Measurements from ENCODE around the gene RAB34.
"Not testable (repeated sequence)": the region's sequence is repeated elsewhere in the genome, so short reads cannot be mapped to it uniquely, and the experiment has no call there.

Gene RAB34

GRCh38 chr17:28737770-28738679 is 20.4 kb upstream of the RAB34 start:
- Mint-ChIP-seq H3K4me3 (peak overlapping the region; percentile 82 to 83), H3K27ac (peak overlapping the region; percentile 27 to 94), H3K27me3 (no peaks in the 10 kb centered on the region), H3K9me3 (peaks cover 0 to 6% of the 10 kb centered on the region in 2 donors), H3K4me1 (peaks cover 94% of the 10 kb centered on the region)
- ATAC-seq, result peak; percentile 40
- DNase-seq, result no peak

GRCh38 chr17:28737316-28737715 is 19.6 kb upstream of the RAB34 start:
- no peak overlapping the region for H3K27ac Mint-ChIP-seq
- H3K9me3 Mint-ChIP-seq, result peaks cover 0 to 6% of the 10 kb centered on the region in 2 donors
- H3K4me1 Mint-ChIP-seq, result peaks cover 92% of the 10 kb centered on the region
- ATAC-seq, result no peak
- peak overlapping the region in 1 of 2 donors; percentile 82 for H3K4me3 Mint-ChIP-seq
- DNase-seq, result no peak
- no peaks in the 10 kb centered on the region for H3K27me3 Mint-ChIP-seq

- not testable (repeated sequence) for ATAC-seq, H3K27me3 Mint-ChIP-seq, H3K27ac Mint-ChIP-seq, H3K9me3 Mint-ChIP-seq, H3K4me3 Mint-ChIP-seq, DNase-seq
- H3K4me1 Mint-ChIP-seq, result peaks cover 84% of the 10 kb centered on the region
These were observed 18.5 kb upstream of the RAB34 start for GRCh38 chr17:28735913-28736769.

- H3K9me3 Mint-ChIP-seq, result peaks cover 0 to 6% of the 10 kb centered on the region in 2 donors
- peaks cover 76% of the 10 kb centered on the region for H3K4me1 Mint-ChIP-seq
- peak overlapping the region in 1 of 2 donors; percentile 15 for H3K4me3 Mint-ChIP-seq
- H3K27ac Mint-ChIP-seq, result no peak overlapping the region
- ATAC-seq, result no peak
- no peak for DNase-seq
- H3K27me3 Mint-ChIP-seq, result no peaks in the 10 kb centered on the region
These were observed 17.6 kb upstream of the RAB34 start for GRCh38 chr17:28735242-28735722.

- H3K4me1 Mint-ChIP-seq, result peaks cover 73% of the 10 kb centered on the region
- no peak overlapping the region for H3K27ac Mint-ChIP-seq
- H3K27me3 Mint-ChIP-seq, result no peaks in the 10 kb centered on the region
- DNase-seq (no peak), ATAC-seq (no peak)
- H3K4me3 Mint-ChIP-seq, result peak overlapping the region in 1 of 2 donors; percentile 15
- H3K9me3 Mint-ChIP-seq, result peaks cover 0 to 6% of the 10 kb centered on the region in 2 donors
These were observed 17.1 kb upstream of the RAB34 start for GRCh38 chr17:28734712-28735241.

- ATAC-seq (no peak), DNase-seq (no peak)
- peaks cover 71% of the 10 kb centered on the region for H3K4me1 Mint-ChIP-seq
- no peak overlapping the region for H3K27ac Mint-ChIP-seq
- H3K9me3 Mint-ChIP-seq, result peaks cover 0 to 6% of the 10 kb centered on the region in 2 donors
- no peaks in the 10 kb centered on the region for H3K27me3 Mint-ChIP-seq
- H3K4me3 Mint-ChIP-seq, result no peak overlapping the region
These were observed 15.7 kb upstream of the RAB34 start for GRCh38 chr17:28733346-28733745.

- no peak overlapping the region for H3K27ac Mint-ChIP-seq
- H3K4me3 Mint-ChIP-seq, result peak overlapping the region in 1 of 2 donors; percentile 49
- H3K9me3 Mint-ChIP-seq, result no peaks in the 10 kb centered on the region
- no peak for DNase-seq
- H3K27me3 Mint-ChIP-seq, result no peaks in the 10 kb centered on the region
- ATAC-seq, result no peak
- peaks cover 66% of the 10 kb centered on the region for H3K4me1 Mint-ChIP-seq
These were observed 12.3 kb upstream of the RAB34 start for GRCh38 chr17:28729950-28730330.

GRCh38 chr17:28728364-28729200 is 10.9 kb upstream of the RAB34 start, which contains the start of gene NEK8:
Gene NEK8 (plus strand): TSS chr17:28728788. CDS start chr17:28728814, 26 bp downstream.
- Mint-ChIP-seq H3K9me3 (no peaks in the 10 kb centered on the region), H3K27ac (peak within 1 kb of the TSS; percentile 99 to 100)

GRCh38 chr17:28726627-28727491 is 9.2 kb upstream of the RAB34 start:
- peak; percentile 96 to 97 for DNase-seq
- peak; percentile 50 for ATAC-seq
- H3K4me1 Mint-ChIP-seq, result peaks cover 68% of the 10 kb centered on the region

More at GRCh38 chr17:28728364-28729200, 10.9 kb upstream of the RAB34 start, which contains the start of gene NEK8:
- DNase-seq, result peak; percentile 97 to 99
- Mint-ChIP-seq H3K27me3 (no peaks in the 10 kb centered on the region), H3K4me1 (peaks cover 66% of the 10 kb centered on the region), H3K4me3 (peak within 1 kb of the TSS; percentile 98 to 100)
- ATAC-seq, result peak; percentile 55

GRCh38 chr17:28726226-28726626 is 8.6 kb upstream of the RAB34 start, which contains the start of gene TLCD1:
Gene TLCD1 (minus strand): TSS chr17:28726233. CDS start chr17:28726097, 136 bp downstream.
- peaks cover 74% of the 10 kb centered on the region for H3K4me1 Mint-ChIP-seq
- ATAC-seq (peak; percentile 58), DNase-seq (peak; percentile 87 to 90)
- H3K4me3 Mint-ChIP-seq, result peak within 1 kb of the TSS; percentile 98 to 100
- no peaks in the 10 kb centered on the region for H3K27me3 Mint-ChIP-seq
- no peaks in the 10 kb centered on the region for H3K9me3 Mint-ChIP-seq
- H3K27ac Mint-ChIP-seq, result peak within 1 kb of the TSS; percentile 99 to 100

More at GRCh38 chr17:28726627-28727491, 9.2 kb upstream of the RAB34 start:
- Mint-ChIP-seq H3K9me3 (no peaks in the 10 kb centered on the region), H3K27me3 (no peaks in the 10 kb centered on the region), H3K27ac (peak overlapping the region; percentile 99 to 100), H3K4me3 (peak overlapping the region; percentile 98 to 100)

- ATAC-seq (peak; percentile 1), DNase-seq (no peak)
- H3K27me3 Mint-ChIP-seq, result no peaks in the 10 kb centered on the region
- no peaks in the 10 kb centered on the region for H3K9me3 Mint-ChIP-seq
- peaks cover 75% of the 10 kb centered on the region for H3K4me1 Mint-ChIP-seq
- H3K27ac Mint-ChIP-seq, result peak overlapping the region; percentile 85 to 98
- H3K4me3 Mint-ChIP-seq, result peak overlapping the region; percentile 98 to 100
These were observed 8.1 kb upstream of the RAB34 start for GRCh38 chr17:28725660-28726225.

- H3K27me3 Mint-ChIP-seq, result no peaks in the 10 kb centered on the region
- H3K4me1 Mint-ChIP-seq, result peaks cover 80% of the 10 kb centered on the region
- H3K27ac Mint-ChIP-seq, result peak overlapping the region; percentile 85 to 98
- no peak for ATAC-seq
- DNase-seq, result peak in 1 of 2 donors; percentile 42
- H3K9me3 Mint-ChIP-seq, result no peaks in the 10 kb centered on the region
- peak overlapping the region; percentile 98 to 100 for H3K4me3 Mint-ChIP-seq
These were observed 7.5 kb upstream of the RAB34 start for GRCh38 chr17:28725166-28725659.

- H3K27me3 Mint-ChIP-seq, result no peaks in the 10 kb centered on the region
- peak overlapping the region; percentile 66 to 98 for H3K27ac Mint-ChIP-seq
- H3K4me1 Mint-ChIP-seq, result peaks cover 80% of the 10 kb centered on the region
- DNase-seq, result no peak
- no peaks in the 10 kb centered on the region for H3K9me3 Mint-ChIP-seq
- ATAC-seq, result no peak
- peak overlapping the region; percentile 98 to 100 for H3K4me3 Mint-ChIP-seq
These were observed 7.0 kb upstream of the RAB34 start for GRCh38 chr17:28724500-28725165.

Data from stimulated activated naive CD8-positive, alpha-beta T cell treated with anti-CD3 and anti-CD28 coated beads, Interleukin-15, amount 100 ng/mL, for 72 hours (primary cell).